ENCODE measurements around the gene NTRK3. TPM values are rescaled to one million over a fixed set of nuclear protein-coding genes. Genes with fewer than 3 reads are reported as not detected.

Gene NTRK3
- total RNA-seq, 4 donors from 2014 or later: 0.09 to 2.7 (median 0.62) TPM

DNA sequence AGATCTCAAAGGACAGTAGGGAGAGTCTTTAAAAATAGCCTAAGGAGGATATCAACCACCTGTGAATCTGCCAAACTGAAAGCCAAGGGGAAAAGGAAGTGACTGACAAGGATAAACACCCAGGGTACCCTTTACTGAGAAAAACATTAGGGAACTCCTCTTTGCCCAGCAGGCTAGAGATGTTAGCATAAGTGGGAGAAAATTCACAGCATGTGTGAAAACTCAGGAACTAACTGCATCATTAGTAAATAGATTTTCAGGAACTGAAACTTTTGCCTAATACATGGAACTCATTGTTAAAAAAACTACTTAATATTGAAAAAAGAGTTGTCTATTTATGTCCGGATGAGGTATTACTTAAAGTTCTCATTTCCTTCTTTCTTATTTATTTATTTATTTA, 375.5 kb downstream of the NTRK3 start:
- intact Hi-C loops (cut with DNase I): no loop called here

DNA sequence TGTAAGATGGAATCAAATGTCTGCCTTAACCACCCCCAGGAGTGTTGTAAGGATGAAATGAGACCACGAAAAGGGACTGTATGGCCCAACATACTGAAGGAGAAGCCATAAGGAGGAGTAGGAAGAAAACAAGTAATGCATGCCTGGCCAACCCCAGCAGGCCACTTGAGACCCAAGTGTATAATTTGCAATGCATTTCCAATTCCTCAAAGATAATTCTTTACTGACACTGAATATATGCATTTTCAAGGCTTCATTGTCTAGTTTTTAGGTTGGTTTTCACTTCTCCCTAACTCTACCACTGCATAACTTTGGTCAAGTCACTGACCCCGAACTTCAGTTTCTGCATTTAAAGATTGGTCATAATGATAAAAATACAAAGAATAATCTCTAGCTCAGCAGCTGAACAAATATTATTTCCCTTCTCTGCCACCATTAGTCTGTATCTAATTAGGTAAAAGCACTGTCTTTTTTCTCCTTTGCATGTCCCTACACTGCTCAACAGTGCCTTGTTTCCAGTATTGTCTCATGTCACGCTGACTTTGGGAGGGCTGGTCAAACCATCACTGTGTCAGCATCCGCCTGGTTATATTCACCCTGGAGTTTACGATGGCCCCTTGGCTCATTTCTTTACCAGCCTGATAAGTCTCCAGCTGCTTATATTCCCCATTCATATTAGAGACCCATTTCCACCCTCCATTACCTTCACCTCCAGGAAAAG, 378.6 kb downstream of the NTRK3 start:
- H3K27me3 ChIP-seq: peaks cover 0 to 5% (median 0%) of the 10 kb centered on the region in 4 donors
- H3K36me3 ChIP-seq: no peaks in the 10 kb centered on the region
- DNase-seq: no peak
- no peak overlapping the region for H3K27ac ChIP-seq
- H3K9me3 ChIP-seq: no peaks in the 10 kb centered on the region
- no peak for TF ChIP-seq POLR2A (IDR thresholded peaks at IDR 0.05)
- TF ChIP-seq, protein P1, sequence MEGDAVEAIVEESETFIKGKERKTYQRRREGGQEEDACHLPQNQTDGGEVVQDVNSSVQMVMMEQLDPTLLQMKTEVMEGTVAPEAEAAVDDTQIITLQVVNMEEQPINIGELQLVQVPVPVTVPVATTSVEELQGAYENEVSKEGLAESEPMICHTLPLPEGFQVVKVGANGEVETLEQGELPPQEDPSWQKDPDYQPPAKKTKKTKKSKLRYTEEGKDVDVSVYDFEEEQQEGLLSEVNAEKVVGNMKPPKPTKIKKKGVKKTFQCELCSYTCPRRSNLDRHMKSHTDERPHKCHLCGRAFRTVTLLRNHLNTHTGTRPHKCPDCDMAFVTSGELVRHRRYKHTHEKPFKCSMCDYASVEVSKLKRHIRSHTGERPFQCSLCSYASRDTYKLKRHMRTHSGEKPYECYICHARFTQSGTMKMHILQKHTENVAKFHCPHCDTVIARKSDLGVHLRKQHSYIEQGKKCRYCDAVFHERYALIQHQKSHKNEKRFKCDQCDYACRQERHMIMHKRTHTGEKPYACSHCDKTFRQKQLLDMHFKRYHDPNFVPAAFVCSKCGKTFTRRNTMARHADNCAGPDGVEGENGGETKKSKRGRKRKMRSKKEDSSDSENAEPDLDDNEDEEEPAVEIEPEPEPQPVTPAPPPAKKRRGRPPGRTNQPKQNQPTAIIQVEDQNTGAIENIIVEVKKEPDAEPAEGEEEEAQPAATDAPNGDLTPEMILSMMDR (IDR thresholded peaks at IDR 0.05): no peak
- intact Hi-C loops (cut with DNase I): no loop called here
- no peaks in the 10 kb centered on the region for H3K4me1 ChIP-seq
- no peak overlapping the region for H3K4me3 ChIP-seq
- 78 to 80% methylated on average over 5 of the region's 5 CpGs for WGBS, 2 donors

More for the DNA sequence above, 375.5 kb downstream of the NTRK3 start:
- 86 to 87% methylated on average over 1 of the region's 1 CpG for WGBS, 2 donors
- H3K27ac ChIP-seq: no peak overlapping the region
- peaks cover 0 to 5% (median 0%) of the 10 kb centered on the region in 4 donors for H3K27me3 ChIP-seq
- TF ChIP-seq, protein P1 (IDR thresholded peaks at IDR 0.05): no peak
- no peak for TF ChIP-seq POLR2A (IDR thresholded peaks at IDR 0.05)
- no peaks in the 10 kb centered on the region for H3K36me3 ChIP-seq
- no peak overlapping the region for H3K4me3 ChIP-seq
- no peaks in the 10 kb centered on the region for H3K9me3 ChIP-seq
- H3K4me1 ChIP-seq: no peaks in the 10 kb centered on the region
- no peak for DNase-seq

DNA sequence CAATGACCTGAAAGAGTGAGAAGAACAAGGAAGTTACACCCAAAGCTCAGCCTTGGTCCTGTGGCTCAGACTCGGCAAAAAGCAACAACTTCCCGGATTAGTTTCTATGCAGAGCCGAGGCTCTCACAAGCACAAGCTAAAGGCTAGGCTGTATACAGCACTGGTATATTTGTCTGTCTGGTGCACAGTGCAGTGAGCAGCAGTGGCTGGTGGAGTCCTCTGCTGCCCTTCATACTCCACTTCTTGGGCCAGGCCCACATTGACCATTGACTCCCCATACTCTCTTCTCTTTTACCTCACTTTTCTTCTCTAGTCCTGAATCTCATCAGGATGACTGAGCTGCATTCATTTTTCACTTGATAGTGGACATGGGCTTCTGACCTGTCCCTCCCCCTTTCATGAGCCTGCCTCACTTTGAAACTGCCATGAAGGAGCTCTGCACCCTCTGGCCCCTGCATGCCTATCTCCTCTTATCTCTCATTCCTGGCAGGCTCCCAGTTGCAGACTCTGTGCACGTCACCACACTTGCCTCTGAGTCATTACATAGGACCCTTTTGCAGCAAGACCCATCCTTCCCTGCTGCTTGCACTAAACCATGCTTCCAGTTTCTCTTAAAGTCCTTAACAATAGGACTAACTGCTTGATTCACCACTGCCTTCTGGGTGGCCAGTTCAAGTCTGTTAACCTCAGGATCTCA, 379.3 kb downstream of the NTRK3 start:
- DNase-seq: no peak
- H3K9me3 ChIP-seq: no peaks in the 10 kb centered on the region
- WGBS, 2 donors: 75 to 83% methylated on average over 4 of the region's 4 CpGs
- TF ChIP-seq, protein P1 (IDR thresholded peaks at IDR 0.05): no peak
- no peak for TF ChIP-seq POLR2A (IDR thresholded peaks at IDR 0.05)
- H3K36me3 ChIP-seq: no peaks in the 10 kb centered on the region
- no peaks in the 10 kb centered on the region for H3K4me1 ChIP-seq
- intact Hi-C loops (cut with DNase I): no loop called here
- H3K27me3 ChIP-seq: peaks cover 0 to 5% (median 0%) of the 10 kb centered on the region in 4 donors
- H3K27ac ChIP-seq: no peak overlapping the region
- no peak overlapping the region for H3K4me3 ChIP-seq

DNA sequence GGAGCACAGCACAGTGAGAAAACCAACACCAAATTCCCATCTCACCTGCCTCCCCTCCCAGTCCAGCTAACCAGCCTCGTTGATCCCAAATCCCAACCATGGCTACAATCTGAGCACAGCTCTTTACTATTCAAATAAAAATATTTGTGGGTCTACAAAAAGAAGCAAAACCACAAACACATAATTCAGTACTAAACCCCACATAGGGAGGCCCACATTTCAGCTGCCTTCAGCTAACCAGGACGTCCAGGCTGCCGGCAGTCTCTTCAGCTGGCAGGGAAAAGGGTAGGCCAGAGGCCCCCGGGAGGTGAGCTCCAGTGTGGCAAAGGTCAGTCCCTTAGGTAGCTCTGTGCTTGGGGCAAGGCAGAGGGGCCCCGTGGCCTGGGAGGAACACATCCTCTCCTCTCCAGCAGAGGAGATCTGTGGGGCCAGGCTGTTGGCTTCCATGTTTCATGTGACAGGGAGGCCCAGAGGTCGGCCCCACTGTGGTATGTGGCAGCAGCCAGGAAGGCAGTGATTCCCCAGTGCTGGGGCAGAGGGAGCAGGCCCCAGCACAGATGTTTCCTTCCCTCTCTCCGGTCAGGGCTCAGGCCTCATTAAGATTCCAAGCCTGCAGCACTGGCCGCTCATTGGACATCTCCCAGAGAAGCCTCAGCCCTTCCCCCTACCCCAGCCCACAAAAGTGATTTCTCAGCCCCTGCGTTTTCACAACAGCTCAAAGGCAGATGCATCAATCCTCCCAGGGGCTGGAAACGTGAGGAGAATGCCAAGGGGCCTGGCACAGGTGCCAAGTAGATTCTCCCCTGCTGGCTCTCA, 381.4 kb downstream of the NTRK3 start:
- Histone ChIP-seq H3K9me3 (no peaks in the 10 kb centered on the region), H3K27me3 (peaks cover 0 to under 1% (median 0%) of the 10 kb centered on the region in 4 donors), H3K36me3 (no peaks in the 10 kb centered on the region), H3K4me3 (no peak overlapping the region), H3K4me1 (no peaks in the 10 kb centered on the region), H3K27ac (no peak overlapping the region)
- no peak for TF ChIP-seq POLR2A (IDR thresholded peaks at IDR 0.05)
- TF ChIP-seq, protein P1 (IDR thresholded peaks at IDR 0.05): no peak
- DNase-seq: no peak
- intact Hi-C loops (cut with DNase I): no loop called here
- WGBS, 2 donors: 23 to 40% methylated on average over 4 to 7 of the region's 10 CpGs
